SK-MEL-5 (cell line): ENCODE measurements around the gene ARID3A. TPM values are rescaled to one million over a fixed set of nuclear protein-coding genes. Genes with fewer than 3 reads are reported as not detected.

Experiments used
- DNase-seq: peaks from one replicate; pipeline ENCODE4 v3.0.0-alpha.2; 2016; ENCODE audit warnings: low read depth, low spot score
- in situ Hi-C: cut with HindIII; loops from 2 replicates; pipeline ENCODE4 v1.10.0; 2016; ENCODE audit warnings: low sequenced_read_pairs, high pct_unique_total_duplicates, low pct_unique_long_range_greater_than_20kb
- total RNA-seq: library from RNA; depleted of rRNA; stranded (reverse); fragments of >200 nt; shearing (Covaris generic); gene quantifications from 2 replicates; pipeline ENCODE4 v1.2.3, GENCODE V29; 2014

ARID3A gene
- total RNA-seq, 1 experiment from 2014 or later, result 6.6 TPM

DNA sequence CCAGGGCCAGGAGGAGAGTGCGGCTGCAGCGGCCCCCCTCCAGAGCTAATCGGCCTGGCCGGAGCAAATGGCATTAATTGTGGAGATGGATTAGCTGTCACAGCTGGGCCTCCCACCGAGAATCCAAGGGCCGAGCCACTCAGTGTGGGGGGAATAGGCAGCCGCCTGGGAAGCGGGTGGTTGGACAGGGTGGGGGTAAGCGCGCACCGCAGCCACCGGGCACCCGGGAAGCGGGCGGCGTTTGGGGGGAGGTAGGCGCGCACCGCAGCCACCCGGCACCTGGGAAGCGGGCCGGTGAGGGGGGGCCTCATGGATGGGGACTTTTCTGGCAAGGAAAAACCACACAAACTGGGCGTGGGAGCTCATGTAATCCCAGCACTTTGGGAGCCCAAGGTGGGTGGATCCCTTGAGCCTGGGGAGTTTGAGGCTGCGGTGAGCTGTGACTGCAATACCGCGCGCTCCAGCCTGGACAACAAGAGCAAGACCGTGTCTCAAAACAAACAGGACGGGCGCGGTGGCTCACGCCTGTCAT, 22.5 kb upstream of the ARID3A start:
- in situ Hi-C loops, result no loop called here
- DNase-seq, result no peak

DNA sequence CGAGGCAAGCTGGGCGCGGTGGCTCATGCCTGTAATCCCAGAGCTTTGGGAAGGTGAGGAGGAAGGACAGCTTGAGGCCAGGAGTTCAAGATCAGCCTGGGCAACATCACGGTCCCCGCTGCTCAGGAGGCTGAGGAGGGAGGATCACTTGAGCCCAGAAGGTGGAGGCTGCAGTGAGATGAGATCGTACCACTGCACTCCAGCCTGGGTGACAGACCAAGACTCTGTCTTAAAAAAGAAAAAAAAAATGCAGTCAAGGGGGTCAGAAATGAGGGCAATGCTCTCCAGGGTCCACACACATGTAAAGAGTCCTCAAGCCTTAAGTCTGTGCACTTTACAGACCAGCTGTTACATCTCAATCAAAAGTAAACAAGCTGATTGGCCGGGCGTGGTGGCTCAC, 21.3 kb upstream of the ARID3A start:
- DNase-seq, result no peak
- in situ Hi-C loops, result no loop called here

DNA sequence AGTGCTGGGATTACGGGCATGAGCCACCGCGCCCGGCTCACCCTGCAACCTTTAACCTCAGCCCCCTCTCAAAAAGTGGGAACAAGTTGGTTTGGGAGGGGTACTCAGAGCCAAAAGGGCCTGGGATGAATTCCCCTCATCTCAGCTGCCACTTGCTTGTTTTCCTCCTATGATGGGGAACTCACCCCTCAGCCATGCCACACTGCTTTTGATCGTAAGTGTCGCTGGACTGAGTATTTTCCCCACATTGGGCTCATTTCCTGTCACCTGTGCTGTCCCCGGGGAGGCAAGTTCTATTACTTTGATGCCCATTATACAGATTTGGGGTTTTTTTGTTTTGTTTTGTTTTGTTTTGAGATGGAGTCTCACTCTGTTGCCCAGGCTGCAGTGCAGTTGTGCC, 19.4 kb upstream of the ARID3A start:
- in situ Hi-C loops, result no loop called here
- DNase-seq, result no peak

DNA sequence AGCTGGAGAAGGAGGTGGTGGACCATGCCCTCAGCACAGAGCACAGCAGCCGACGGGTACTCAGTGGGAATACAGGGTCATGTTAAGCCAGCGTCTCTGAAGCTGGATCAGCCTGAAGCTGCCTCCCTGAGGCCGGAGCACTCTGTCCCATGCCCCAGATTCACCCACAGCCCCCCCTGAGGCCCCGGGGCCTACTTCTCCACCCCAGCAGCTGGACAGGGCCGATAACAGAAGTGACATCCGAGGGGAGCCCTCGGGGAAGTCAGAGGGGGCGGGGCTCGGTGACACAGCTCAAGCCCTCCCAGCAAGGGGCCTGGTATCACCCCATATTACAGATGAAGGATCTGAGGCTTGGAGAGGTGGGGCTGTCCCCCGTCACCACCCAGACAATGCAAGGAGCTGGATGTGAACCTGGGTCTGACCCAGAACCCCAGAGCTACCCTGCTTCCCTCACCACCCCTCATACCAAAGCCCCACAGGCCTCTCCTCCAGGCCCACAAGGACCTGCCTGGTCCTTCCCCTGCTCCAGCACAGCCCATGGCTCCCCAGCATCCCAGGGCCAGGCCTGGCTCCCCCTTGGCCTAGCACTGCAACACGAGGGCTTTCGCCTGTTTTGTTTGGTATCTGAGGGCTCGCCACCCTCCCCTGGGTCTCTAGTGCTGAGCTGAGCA, 18.5 kb upstream of the ARID3A start:
- DNase-seq, result no peak
- in situ Hi-C loops, result no loop called here

DNA sequence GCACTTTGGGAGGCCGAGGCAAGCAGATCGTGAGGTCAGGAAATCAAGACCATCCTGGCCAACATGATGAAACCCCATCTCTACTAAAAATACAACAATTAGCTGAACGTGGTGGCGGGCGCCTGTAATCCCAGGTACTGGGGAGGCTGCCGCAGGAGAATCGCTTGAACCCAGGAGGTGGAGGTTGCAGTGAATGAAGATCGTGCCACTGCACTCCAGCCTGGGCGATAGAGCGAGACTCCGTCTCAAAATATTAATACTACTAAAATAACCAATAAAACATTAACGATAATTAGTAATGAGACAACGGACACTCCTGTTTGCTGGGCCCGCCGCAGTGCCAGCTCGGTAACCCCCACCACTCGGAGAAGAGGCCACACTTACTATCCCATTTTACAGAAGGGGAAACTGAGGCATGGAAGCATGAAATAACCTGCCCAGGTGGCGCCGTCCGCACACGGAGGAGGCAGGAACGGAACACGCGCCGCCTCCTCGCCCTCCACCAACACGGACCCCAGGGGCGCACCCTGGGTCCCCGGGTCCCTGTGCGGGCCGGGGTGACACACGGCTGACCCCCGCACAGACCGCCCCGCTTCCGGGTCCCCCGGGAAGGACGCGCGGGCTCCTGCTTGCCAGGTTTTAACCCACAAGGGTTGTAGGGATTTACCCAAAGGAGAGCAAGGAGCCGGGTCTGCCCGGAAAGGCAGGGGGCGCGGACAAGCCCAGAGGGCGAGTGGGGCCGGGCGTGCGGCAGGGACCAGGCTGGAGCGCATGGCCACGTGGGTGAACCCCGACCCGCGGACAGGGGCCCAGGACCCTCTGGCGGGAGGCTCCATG, 14.4 kb upstream of the ARID3A start:
- no peak for DNase-seq
- in situ Hi-C loops, result no loop called here

DNA sequence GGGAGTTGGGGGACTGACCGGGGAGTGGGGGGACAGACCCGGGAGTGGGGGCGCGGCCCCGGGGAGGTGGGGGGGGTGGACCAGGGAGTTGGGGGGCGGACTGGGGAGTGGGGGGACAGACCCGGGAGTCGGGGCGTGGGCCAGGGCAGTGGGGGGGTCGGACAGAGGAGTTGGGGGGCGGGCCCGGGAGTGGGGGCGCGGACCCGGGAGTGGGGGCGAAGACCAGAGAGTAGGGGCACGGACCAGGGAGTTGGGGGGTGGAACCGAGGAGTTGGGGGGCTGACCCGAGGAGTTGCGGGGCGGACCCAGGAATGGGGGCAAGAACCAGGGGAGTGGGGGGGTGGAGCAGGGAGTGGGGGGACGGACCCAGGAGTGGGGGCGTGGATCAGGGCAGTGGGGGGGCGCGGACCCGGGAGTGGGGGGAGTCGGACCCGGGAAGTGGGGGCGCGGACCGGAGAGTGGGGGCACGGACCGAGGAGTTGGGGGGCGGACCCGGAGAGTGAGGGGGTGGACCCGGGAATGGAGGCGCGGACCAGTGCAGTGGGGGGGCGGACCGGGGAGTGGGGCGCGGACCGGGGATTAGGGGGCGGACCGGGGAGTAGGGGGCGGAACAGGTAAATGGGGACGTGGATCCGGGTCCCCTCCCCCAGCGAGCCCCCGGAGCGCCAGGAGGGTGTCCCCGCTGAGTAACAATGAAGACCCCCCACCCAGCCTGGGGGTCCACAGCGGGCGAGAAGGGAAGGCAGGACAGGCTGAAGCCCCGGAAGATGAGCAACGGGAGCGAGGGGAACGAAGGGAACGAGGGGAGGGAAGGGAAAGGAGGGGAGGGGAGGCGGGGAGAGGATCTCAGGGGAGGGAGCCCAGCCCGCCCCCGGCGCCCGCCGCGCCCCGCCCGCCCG, 13.4 kb upstream of the ARID3A start:
- no peak for DNase-seq
- in situ Hi-C loops, result no loop called here

DNA sequence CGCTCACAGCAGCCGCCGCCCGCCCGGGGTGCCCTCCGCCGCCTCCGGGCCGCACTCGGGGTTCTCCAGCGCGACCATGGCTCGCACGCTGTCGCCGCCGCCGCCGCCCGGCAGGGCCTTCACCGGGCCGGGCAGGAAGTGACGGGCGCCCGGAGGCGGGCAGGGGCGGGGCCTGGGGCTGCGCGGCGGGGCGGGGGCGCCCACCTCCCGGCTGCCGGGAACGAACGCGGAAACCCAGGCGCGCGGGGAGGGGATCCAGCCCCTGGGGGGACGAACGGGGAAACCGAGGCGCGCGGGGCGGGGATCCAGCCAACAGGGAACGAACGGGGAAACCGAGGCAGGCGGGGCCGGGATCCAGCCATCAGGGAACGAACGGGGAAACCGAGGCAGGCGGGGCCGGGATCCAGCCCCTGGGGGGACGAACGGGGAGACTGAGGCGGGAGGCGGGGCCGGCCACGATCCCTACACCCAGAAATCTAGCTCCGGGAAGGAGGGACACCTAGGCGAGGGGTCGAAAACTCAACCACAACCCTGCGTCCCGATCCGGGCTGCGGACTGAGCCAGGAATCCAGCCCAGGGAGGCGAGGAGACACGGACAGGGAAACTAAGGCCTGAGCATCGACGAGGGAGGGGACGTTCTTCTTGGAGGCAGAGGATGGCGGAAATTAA, 12.6 kb upstream of the ARID3A start, which contains the start of gene R3HDM4:
TSS of gene R3HDM4 (minus strand) at position 140 of the 669 bp plus-strand sequence. CDS start at position 78, 62 bp downstream.
- in situ Hi-C loops, result no loop called here
- DNase-seq, result peak; percentile 43

DNA sequence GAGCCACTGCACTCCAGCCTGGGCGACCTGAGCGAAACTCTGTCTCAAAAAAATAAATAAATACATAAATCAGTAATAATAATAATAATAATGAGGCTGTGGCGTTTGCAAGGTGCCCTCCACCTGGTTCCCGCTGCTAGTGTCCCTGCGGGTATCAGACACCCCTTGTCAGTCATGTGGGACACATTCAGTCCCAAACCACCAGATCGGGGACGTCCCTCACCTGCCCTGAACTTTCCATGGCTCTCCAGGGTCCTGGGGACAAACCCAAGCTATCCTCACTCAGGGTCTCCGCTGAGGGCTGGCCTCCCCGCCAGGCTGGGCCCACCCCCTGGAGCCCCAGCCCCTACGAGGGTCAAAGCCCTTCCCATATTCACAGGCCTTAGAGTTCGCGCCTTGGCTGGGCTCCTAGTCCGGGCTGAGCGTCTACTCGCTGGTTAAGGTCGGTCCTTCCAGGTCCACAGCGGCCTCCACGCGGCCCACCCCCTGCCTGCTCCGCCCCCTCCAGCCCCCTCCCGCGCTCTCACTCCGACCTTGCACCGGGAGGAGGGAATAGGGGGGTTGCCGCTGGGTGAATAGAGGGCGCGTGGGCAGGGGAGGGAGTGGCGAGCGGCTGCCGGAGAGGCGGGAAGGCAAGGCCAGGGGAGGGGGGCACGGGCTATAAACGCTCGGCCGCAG, 9.1 kb upstream of the ARID3A start:
- DNase-seq, result no peak
- in situ Hi-C loops, result no loop called here

DNA sequence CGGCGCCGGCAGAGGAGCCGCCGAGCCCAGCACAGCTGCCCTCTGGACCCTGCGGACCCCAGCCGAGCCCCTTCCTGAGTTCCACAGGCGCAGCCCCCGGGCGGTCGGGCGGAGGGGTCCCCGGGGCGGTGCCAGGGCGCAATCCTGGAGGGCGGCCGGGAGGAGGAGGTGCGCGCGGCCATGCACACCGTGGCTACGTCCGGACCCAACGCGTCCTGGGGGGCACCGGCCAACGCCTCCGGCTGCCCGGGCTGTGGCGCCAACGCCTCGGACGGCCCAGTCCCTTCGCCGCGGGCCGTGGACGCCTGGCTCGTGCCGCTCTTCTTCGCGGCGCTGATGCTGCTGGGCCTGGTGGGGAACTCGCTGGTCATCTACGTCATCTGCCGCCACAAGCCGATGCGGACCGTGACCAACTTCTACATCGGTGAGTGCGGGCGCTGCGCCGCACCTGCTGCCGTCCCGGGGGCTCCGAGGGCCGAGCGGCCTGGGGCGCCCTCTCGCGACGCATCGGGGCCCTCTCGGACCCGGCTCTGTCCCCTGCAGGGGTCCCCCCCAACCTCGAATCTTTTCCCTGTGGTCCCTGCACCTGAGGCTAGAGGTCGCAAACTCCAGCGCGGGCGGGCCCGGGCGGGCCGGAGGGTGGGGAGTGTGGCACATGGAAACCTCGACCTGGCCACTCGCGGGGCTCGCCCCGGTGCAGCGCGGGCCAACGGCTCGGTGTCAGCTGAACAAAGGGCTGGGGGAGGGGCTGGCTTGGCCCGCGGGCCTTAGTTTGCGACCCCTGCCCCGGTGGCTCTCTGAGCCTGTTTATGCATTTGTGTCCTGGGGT, 8.3 kb upstream of the ARID3A start, which contains the start of gene KISS1R:
TSS of gene KISS1R (plus strand) at position 11 of the 829 bp plus-strand sequence. CDS start at position 181, 170 bp downstream.
- in situ Hi-C loops, result no loop called here
- DNase-seq, result no peak

DNA sequence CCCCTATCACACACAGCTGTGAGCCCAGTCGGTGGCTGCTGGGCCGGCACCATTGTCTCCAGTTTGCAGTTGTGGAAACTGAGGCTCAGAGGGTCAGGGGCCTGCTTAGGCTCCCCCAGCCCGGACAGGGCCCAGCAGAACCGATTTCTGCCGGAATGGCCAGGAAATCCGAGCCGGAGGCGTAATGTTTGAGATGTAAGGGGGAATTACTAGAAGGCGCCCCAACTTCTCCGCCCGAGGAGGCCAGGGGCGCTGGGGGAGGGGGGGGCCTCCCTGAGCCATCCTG, 7.7 kb upstream of the ARID3A start:
- in situ Hi-C loops, result no loop called here
- no peak for DNase-seq

DNA sequence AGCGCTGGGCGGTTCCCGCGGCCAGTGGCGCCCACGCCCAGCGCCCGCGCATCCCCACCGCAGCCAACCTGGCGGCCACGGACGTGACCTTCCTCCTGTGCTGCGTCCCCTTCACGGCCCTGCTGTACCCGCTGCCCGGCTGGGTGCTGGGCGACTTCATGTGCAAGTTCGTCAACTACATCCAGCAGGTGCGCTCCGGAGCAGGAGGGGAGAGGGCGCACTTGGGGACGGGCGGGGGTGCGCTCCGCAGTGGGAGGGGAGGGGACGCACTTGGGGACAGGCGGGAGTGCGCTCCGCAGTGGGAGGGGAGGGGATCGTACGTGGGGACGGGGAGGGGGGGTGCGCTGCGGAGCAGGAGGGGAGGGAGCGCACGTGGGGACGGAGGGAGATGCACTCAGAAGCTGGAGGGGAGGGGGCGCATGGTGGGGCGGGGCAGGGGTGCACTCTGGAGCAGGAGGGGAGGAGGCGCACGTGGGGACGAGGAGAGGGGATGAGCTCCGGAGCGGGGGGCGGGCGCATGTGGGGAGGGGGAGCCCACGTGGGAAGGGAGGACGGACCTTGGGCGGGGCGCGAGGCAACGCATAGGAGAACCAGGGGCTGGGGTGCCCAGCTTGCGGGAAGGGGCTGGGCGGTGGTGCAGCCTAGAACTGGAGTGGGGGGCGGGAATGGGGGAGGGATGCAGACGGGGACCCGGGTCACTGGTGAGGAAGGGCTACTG, 7.2 kb upstream of the ARID3A start:
- in situ Hi-C loops, result no loop called here
- DNase-seq, result no peak

DNA sequence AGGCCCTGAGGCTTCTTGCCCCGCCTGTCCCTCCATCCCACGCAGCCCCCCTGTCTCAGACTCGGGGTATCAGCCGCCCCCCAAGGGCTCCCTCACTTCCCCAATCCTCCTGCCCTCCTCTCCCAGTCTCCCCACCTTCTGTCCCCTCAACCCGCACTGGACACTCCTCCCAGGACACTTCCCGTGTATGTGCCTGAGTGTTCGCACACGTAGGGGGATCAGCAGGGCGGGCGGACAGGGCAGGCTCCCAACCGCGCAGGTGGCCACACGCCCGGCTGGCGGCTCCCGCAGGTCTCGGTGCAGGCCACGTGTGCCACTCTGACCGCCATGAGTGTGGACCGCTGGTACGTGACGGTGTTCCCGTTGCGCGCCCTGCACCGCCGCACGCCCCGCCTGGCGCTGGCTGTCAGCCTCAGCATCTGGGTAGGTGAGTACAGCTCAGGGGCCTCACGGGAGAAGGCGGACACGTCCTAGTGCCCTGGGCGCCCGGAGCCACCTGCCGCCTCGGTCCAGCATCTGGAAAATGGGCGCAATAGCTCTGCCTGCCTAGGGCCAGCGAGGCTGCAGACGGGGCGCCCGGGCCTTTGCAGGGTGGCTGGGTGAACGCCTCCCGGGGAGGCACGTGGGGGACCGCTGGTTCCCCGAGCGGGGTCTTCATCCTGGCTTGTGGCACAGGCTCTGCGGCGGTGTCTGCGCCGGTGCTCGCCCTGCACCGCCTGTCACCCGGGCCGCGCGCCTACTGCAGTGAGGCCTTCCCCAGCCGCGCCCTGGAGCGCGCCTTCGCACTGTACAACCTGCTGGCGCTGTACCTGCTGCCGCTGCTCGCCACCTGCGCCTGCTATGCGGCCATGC, 6.4 kb upstream of the ARID3A start:
- in situ Hi-C loops, result no loop called here
- DNase-seq, result no peak

DNA sequence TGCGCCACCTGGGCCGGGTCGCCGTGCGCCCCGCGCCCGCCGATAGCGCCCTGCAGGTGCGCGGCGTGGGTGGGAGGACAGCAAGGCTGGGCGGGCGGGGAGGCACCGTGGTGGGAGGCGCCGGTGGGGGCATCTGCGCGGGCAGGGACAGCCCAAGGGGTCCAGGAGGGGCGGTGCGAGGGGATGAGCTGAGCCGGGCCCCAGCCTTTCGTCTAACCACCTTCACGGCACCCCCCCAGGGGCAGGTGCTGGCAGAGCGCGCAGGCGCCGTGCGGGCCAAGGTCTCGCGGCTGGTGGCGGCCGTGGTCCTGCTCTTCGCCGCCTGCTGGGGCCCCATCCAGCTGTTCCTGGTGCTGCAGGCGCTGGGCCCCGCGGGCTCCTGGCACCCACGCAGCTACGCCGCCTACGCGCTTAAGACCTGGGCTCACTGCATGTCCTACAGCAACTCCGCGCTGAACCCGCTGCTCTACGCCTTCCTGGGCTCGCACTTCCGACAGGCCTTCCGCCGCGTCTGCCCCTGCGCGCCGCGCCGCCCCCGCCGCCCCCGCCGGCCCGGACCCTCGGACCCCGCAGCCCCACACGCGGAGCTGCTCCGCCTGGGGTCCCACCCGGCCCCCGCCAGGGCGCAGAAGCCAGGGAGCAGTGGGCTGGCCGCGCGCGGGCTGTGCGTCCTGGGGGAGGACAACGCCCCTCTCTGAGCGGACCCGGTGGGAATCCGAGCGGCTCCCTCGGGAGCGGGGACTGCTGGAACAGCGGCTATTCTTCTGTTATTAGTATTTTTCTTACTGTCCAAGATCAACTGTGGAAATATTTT, 5.6 kb upstream of the ARID3A start:
- DNase-seq, result no peak
- in situ Hi-C loops, result no loop called here

DNA sequence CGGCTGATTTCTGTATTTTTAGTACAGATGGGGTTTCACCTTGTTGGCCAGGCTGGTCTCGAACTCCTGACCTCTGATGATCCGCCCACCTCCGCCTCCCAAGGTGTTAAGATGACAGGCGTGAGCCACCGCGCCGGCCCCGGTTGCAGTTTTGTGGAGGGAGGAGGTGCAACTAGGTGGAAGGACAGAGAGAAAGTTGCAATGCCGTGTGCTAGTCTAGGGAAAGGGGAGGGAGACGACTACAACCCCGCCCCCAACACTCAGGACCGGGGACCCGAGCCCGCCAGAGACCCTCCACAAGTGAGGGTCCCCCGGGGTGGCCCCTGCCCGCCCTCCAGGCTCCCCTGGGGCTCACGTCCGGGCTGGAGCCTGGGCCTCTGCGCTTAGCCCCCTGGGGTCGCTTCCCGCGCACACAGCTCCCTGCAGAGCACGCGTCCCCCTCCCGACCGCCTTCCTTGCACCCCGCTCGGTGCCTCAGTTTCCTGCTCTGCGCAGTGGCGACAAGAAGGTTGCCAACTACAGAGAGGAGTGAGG, 1.2 kb upstream of the ARID3A start:
- DNase-seq, result no peak
- in situ Hi-C loops, result no loop called here
